Adrenal gland (tissue), 5 donors: Measurements from ENCODE around the gene LPXN.

ENCODE experiments used
- CTCF ChIP-seq, 6 experiments: fragments of 450-650 bp in 4 of 6; fragments of 200-600 bp in 2 of 6; sonication (generic) in 1 of 6; IDR thresholded peaks; 1 replicate in 5 of 6; 2 replicates in 1 of 6; pipeline versions ENCODE4 v1.5.1 to v1.8.0; 2016 to 2021; ENCODE audit warnings: antibody characterized with exemption in 6 of 6, mild to moderate bottlenecking in 2 of 6, moderate library complexity in 1 of 6
- POLR2A ChIP-seq, 2 donors: fragments of 450-650 bp; IDR thresholded peaks; one replicate each; pipeline ENCODE4 v1.6.1; 2017; ENCODE audit warnings: antibody characterized with exemption in 2 of 2, mild to moderate bottlenecking in 2 of 2, moderate library complexity in 1 of 2
- donor health status: DM: no; HTN: no; CAD: no.

GRCh38 chr11:58579192-58580129 is 3.8 kb upstream of the LPXN start:
- TF ChIP-seq CTCF (IDR thresholded peaks at IDR 0.05), result peak; percentile 36 to 97 (median 88)
- peak; percentile 76 to 84 for TF ChIP-seq POLR2A (IDR thresholded peaks at IDR 0.05)
